Body of pancreas (tissue), 4 donors: ENCODE results near the gene CNTNAP5.

Experiments used
- POLR2A ChIP-seq, 3 donors: fragments of 450-650 bp; IDR thresholded peaks; one replicate each; pipeline ENCODE4 v1.6.1; 2016; ENCODE audit warnings: antibody characterized with exemption in 3 of 3, mild to moderate bottlenecking in 2 of 3
- TF ChIP-seq, protein P1 (sequence below), 7 experiments: fragments of 450-650 bp in 4 of 7; fragments of 200-600 bp in 3 of 7; sonication (generic) in 3 of 7; IDR thresholded peaks; one replicate each; pipeline ENCODE4 v1.5.1; 2016 to 2019; ENCODE audit warnings: antibody characterized with exemption in 7 of 7

DNA sequence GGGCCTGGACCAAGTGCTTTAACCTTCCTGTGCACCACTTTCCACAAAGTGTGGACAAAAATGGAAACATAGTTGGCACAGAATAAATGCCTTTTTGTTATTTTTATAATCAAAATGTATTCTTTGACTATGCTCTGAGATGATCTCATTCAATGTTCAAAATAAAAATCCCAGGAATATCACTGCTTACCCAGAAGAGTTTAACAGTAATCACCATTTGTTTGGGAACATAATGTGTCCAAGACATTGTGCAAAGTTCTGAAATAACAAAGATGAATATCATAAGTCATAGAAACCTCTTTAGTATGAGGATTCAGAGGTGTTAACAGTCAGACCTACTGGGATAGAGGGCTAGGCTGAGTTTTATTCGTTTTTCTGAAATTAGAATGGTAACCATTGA is 668.1 kb downstream of the CNTNAP5 start:
- TF ChIP-seq, protein P1, sequence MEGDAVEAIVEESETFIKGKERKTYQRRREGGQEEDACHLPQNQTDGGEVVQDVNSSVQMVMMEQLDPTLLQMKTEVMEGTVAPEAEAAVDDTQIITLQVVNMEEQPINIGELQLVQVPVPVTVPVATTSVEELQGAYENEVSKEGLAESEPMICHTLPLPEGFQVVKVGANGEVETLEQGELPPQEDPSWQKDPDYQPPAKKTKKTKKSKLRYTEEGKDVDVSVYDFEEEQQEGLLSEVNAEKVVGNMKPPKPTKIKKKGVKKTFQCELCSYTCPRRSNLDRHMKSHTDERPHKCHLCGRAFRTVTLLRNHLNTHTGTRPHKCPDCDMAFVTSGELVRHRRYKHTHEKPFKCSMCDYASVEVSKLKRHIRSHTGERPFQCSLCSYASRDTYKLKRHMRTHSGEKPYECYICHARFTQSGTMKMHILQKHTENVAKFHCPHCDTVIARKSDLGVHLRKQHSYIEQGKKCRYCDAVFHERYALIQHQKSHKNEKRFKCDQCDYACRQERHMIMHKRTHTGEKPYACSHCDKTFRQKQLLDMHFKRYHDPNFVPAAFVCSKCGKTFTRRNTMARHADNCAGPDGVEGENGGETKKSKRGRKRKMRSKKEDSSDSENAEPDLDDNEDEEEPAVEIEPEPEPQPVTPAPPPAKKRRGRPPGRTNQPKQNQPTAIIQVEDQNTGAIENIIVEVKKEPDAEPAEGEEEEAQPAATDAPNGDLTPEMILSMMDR (IDR thresholded peaks at IDR 0.05) = no peak
- no peak for TF ChIP-seq POLR2A (IDR thresholded peaks at IDR 0.05)
